Activated CD8-positive, alpha-beta memory T cell treated with anti-CD3 and anti-CD28 coated beads, Interleukin-2, amount 50 U/mL, for 1 hour (primary cell): ENCODE data around the gene TMEM123.
"Not testable (repeated sequence)": the region's sequence is repeated elsewhere in the genome, so short reads cannot be mapped to it uniquely, and the experiment has no call there.

Experiments used
- DNase-seq: peaks from one replicate; pipeline ENCODE4 v3.0.0-alpha.2; 2020; ENCODE audit errors: extremely low read depth

Gene TMEM123

GRCh38 chr11:102395720-102396393 is 56.7 kb downstream of the TMEM123 start:
- DNase-seq = no peak

GRCh38 chr11:102393272-102393730 is 59.3 kb downstream of the TMEM123 start:
- no peak for DNase-seq

DNA sequence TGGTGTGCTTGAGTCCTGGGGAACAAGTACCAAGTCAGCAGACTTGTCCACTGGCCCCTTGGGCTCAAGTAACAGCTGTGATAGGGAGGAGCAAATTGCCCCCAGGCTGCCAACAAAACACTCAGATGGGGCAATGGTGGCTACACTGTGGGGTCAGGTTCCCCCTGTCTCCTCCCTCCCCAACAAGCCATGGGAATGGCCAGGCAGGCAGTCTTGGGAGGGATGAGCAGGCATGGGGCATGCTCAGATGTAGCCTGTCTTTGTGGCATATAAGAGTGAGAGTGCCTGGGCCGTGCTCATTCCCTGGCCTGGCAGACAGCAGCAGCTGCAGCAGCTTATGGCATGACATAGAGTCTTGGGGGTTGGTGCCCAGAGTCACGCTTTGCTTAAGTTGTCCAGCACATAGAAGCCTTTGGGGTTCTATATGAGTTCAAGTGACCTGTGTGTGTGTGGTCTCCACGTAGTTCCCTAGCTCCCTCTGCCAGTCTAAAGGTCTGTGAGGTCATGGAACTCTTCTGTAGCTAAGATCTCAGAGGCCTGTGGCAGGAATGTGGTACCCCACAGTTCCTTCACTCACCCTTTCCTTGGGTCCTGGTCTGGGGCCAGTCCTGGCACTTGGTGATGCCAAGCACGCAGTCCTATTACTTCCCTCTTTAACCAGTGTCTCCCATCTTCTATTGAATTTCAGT is 60.9 kb downstream of the TMEM123 start:
- DNase-seq = no peak

GRCh38 chr11:102390667-102391465 is 61.7 kb downstream of the TMEM123 start:
- no peak for DNase-seq

DNA sequence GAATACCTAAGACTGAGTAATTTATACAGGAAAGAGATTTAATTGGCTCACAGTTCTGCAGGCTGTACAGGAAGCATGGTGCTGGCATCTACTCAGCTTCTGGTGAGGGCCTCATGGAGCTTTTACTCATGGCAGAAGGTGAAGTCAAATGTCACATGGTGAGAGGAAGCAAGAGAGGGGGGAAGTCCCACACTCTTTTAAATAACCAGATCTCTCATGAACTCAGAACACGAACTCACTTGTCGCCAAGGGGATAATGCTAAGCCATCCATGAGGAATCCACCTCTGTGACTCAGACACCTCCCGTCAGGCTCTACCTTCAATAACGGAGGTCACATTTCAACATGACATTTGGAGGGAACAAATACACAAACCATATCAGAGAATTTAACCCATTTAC is 63.3 kb downstream of the TMEM123 start:
- DNase-seq = no peak

DNA sequence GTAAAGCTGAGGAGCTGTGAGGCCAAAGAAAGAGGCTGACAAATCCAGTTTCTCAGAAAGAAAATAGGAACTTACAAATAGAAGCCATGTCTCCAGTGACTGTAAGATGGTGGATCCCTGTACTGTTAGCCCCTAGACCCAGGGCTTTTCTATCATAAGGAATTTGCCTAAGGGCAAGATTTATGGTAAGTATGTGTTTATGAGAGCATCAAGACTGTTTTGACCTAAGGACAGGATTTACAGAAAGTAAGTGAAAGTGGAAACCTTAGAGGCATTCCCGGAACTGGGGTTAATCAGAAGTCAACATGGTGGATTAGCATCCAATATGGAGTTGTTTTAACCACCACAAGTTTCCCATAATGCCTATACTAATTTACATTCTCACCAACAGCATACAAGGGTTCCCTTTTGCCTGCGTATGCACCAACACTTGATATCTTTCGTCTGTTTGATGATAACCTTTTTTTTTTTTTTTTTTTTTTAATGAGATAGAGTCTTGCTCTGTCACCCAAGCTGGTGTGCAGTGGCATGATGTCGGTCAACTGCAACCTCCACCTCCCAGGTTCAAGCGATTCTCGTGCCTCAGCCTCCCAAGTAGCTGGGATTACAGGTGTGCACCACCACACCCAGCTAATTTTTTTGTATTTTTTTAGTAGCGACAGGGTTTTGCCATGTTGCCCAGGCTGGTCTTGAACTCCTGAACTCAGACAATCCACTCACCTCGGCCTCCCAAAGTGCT is 65.4 kb downstream of the TMEM123 start:
- DNase-seq = no peak

DNA sequence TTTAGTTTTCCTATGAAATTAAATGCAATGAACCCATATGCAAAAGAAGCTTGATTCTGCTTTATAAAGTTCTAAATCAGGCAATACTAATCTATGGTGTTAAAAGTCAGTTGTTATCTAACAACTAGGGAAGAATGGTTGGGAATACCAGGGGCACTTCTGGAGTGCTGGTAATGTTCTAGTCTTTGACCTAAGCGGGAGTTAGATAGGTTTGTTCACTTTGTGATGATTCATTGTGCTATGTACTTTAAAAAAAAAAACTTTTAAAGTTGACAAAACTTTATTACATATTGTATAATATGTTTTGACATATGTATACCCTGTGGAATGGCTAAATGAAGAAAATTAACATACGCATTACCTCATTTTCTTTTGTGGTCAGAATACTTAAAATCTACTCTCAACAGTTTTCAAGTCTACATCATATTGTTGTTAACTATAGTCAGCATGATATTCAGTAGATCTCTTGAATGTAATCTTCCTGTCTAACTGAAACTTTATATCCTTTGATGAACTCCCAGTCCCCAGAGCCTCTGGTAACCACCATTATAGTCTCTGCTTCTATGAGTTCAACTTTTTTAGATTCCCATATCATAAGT is 66.3 kb downstream of the TMEM123 start:
- no peak for DNase-seq

DNA sequence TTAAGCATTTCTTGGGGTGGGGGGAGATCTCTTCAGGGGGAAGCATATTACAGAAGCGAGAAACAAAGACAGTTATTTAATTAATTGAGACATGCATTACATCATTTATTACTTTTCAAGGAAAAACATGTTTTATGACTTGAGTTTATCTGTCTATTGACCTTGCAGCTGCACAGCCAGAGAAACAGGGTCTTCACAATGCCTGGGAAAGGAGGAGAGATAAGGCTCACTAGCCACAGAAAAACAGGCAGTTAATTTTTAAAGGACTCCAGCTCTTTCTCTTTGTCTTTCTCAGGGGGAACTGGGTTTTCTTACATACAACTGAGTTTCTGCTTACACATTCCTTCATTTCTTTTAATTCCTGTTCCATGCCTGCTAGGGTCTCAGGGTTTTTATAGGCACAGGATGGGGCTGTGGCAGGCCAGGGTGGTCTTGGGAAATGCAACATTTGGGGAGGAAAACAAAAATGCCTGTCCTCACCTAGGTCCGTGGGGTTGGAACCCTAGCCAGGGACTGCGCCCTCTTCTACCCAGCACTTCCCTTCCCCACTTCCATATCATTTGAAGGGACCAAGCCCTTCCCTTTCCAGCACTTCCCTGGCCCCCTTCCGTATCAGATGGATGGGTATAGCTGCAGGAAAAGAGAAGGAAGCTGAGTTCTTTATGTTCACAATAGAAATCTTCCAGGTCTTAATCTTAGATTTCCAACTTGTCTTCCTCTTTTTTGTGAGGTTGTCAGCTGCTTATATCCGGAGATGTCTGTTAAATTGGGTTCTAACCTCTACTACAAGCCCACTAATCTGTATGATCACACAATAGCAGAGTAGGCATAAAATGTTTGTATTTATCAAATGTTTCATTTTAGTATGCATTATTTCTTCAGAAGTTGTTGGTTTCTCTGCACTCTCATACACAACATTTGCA is 67.2 kb downstream of the TMEM123 start:
- no peak for DNase-seq

DNA sequence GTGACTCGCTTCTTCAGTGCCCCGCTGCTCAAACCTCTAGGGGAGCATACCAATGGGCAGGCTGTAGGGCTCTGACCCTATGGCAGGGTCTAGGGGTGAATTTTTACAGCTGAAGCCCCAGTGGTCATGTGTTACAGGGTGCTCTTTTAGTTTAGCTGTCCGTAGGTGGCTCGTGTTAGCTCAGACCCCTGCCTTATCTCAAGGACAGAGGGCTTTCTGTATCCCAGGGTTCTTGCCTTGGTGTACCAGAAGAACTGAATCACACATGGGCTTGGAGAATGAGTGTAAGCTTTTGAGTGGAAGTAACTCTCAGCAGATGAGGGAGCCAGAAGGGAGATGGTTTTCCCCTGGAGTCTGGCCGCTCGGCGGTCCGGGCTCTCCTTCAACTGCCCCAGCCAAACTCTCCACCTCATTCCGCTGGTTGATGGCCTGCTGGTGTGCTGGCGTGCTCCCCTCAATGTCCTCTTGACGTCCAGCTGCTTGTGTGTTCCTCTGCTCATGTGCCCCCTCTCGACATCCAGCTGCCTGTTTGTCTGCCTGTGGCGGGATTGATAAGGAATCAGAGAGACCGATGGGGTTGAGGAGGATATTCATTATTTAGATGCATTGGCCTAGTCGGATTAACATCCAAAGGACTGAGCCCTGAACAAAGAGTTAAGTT is 68.0 kb downstream of the TMEM123 start:
- DNase-seq = no peak

GRCh38 chr11:102383839-102384238 is 68.7 kb downstream of the TMEM123 start:
- no peak for DNase-seq

GRCh38 chr11:102382384-102382783 is 70.2 kb downstream of the TMEM123 start:
- no peak for DNase-seq

DNA sequence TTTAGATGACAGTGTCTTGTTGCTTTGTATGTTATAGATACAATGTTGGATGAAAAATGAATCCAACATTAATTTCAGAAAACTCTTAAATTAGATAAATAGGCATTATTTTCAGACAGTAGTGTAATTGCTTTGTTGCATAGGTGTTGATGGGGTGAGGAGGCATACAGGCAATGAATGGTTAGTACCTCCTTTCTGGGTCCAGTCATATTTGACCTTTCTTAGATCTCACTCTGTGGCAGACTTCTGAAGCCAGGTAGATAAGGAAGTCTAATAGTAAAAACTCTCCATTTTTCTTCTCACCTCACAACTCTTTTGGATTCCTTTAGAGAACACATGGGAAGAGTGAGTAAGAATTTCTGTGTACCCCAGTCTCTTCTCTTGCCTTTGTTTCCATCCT is 73.7 kb downstream of the TMEM123 start:
- DNase-seq = no peak

GRCh38 chr11:102377891-102378290 is 74.7 kb downstream of the TMEM123 start:
- no peak for DNase-seq

DNA sequence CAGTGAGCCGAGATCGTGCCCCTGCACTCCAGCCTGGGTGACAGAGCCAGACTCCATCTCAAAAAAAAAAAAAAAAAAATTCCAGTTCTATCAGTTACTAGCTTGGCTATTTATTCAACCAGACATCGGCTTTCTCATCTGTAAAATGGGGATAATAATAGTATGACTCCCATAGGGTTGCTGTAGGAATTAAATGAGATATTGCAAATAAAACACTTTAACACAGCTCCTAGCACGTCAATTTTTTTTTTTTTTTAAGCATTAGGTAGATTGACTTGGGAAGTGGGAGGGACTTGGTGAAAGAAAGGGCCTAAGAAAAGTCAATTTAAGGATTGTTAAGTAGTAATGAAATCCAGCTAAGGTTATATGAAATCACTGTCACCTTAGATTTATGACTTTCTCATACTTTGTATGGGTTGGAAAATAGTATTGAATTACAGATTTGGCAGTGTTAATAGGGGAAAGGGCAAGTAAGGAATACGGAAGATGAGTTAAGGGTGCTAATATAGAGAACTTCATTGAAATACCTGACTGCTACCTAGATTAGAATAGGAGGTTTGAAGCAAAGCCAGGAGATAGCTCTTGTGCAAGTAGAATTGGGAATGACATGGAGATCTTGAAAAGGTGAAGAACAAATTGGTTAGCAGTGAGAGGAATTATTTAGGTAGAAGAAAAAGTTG is 76.7 kb downstream of the TMEM123 start:
- no peak for DNase-seq

- not testable (repeated sequence) for DNase-seq
Measured at GRCh38 chr11:102374633-102375424, 77.7 kb downstream of the TMEM123 start.

DNA sequence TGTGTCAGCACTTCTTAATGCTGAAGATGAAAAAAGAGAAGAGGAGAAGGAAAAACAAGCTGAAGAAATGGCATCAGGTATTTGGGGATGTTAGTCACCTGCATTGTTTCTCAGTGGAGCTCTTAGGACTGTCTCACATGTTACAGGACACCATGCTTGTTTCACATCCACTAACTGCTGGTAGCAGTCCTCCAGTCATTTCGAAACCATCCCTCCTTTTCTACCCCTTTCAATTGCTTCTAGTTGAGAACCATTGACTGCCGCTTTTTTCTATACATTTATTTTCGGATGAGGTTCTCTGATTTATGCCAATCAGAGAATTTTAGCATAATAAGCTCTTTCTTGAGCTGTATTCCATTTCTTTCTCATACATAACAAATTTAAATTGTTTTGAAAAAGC is 84.1 kb downstream of the TMEM123 start:
- DNase-seq = no peak

GRCh38 chr11:102367364-102367763 is 85.2 kb downstream of the TMEM123 start:
- DNase-seq = no peak

DNA sequence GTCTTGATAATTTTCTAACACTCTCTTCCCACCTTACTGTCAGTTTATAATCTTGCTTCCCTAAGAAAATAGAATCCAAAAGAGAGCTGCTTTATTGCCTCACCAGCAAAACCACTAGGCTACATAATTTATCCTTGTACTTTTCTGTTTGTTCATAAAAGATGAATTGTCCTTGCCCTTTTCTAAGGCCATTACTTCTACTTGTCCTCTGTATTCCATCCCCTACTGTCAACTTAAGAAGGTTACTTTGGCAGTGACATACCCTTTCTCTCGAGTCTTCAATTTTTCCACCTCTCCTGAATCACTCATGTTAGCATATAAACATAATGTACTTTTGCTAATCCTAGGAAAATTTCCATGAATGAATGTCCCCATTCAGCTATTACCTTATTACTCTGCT is 87.6 kb downstream of the TMEM123 start:
- no peak for DNase-seq
